Activated gamma-delta T cell (primary cell): ENCODE measurements around the gene GRAMD1A.
"Not testable (repeated sequence)": the region's sequence is repeated elsewhere in the genome, so short reads cannot be mapped to it uniquely, and the experiment has no call there.

Source experiments
- DNase-seq: peaks from one replicate; lab custom pipeline; 2025; lab: John Stamatoyannopoulos, UW

Gene GRAMD1A

DNA sequence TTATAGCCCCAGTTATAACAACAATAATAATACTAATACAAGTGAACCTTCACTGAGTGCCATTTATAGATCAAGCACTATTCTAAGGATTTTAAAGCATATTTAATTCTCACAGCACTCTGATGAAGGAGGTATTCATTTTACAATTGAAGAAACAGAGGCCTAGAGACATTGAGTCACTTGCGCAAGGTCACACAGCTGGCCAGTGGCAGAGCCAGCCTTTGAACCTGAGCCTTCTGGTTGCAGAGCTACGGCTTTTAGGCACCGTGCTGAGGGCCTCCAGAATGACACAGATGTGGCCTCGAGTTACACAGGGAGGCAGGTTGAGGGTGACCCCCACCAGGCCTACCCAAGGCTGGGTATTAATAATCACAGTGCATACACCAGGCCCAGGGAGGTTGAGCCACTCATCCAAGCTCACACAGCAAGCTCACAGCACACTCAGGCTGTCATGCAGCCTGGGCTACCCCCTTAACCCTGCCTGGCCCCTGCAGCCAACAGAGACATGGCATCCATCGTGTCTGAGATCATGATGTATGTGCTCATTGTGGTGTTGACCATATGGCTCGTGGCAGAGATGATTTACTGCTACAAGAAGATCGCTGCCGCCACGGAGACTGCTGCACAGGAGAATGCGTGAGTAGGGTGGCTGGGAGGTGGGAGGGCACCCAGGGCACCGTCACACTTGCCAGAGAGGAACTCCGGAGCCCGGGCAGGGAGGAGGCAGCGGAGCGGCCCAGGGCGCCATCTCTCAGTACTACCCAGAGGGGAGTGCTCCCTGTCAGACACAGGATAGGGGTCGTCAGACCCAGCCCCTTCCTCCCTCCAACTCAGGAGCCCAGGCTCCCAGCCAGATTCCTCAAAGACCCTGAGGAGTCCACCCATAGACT is 38.7 kb downstream of the GRAMD1A start:
- DNase-seq, result no peak

GRCh38 chr19:35039881-35040825 is 40.0 kb downstream of the GRAMD1A start:
- DNase-seq, result no peak

DNA sequence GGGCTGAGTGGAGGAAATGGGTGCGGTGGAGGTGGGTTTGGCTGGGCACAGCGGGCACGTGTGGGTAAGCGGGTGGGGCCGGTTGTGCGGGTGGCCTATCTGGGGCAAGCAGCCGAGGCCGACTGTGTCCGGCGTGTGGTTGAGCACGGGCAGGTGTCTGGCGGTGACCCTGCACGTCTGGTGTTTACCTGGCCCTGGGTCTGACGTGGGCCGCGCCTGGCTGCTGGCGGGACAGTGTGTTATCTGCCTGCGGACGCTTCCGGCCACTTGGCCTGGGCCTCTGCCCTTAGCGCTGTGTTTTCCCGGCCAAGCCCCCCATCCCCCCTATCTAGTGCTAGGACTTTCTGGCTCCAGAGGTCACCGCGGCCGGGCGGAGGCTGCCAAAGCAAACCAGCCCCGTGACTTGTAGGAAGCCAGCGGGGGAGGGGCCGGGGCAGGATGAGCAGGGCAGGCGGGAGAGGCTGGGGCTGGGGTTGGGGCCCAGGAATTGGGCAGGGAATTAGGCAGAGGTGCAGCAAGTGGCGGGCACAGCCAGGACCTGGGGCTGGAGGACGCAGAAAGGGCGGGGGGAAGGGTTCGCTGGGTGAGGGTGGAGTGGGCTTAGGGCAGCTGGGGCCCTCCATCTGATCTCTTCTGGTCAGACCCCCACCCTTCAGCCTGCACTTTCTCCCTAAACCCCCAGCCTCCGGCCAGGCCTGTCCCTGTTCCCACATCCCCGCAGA is 40.9 kb downstream of the GRAMD1A start:
- DNase-seq, result no peak

DNA sequence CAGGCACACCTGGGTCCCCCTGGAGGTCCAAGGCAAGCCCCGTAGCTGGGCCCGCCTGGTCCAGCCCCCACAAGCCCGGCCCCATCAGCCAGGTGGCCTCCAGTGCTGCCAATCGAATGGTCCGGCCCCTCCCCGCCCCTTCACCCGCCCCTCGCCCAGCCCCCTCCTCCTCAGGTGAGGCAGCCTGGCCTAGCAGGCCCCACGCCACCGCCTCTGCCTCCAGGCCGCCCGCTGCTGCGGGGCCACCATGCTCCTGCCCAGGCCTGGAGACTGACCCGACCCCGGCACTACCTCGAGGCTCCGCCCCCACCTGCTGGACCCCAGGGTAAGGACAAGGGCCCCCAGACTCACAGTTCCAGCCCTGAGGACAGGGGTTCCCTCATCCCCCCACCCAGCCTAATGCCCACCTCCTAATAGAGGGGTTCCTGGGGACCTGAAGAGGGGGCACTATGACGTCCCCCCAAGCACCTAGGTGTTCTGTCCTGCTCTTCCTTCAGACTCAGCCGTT is 41.5 kb downstream of the GRAMD1A start, which contains the start of gene HPN:
HPN (plus strand) TSS at position 174 of the 508 bp plus-strand sequence. CDS start 786 bp downstream, outside the sequence.
- DNase-seq, result no peak

- no peak for DNase-seq
These were observed 42.1 kb downstream of the GRAMD1A start for GRCh38 chr19:35042056-35042730.

GRCh38 chr19:35042954-35043604 is 43.0 kb downstream of the GRAMD1A start:
- DNase-seq, result no peak

DNA sequence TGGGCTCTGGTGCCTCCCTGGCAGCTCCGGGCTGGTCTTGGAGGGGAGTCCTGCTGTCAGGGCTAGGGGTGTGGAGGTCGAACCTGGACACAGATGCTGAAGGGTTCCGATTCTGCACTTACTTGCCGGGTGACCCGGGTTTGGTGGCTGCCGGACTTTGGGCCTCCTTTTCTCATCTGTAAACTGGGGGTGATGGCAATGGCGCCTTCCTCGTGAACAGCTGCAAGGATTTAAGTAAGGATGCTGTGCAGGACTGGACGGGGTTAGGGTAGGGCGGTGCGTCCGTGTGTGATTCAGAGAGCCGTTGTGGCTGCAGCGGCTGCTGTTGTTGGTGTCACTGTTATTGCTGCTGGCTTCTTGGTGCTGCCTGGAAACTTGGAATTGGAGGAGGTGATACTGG is 43.8 kb downstream of the GRAMD1A start:
- DNase-seq, result no peak

DNA sequence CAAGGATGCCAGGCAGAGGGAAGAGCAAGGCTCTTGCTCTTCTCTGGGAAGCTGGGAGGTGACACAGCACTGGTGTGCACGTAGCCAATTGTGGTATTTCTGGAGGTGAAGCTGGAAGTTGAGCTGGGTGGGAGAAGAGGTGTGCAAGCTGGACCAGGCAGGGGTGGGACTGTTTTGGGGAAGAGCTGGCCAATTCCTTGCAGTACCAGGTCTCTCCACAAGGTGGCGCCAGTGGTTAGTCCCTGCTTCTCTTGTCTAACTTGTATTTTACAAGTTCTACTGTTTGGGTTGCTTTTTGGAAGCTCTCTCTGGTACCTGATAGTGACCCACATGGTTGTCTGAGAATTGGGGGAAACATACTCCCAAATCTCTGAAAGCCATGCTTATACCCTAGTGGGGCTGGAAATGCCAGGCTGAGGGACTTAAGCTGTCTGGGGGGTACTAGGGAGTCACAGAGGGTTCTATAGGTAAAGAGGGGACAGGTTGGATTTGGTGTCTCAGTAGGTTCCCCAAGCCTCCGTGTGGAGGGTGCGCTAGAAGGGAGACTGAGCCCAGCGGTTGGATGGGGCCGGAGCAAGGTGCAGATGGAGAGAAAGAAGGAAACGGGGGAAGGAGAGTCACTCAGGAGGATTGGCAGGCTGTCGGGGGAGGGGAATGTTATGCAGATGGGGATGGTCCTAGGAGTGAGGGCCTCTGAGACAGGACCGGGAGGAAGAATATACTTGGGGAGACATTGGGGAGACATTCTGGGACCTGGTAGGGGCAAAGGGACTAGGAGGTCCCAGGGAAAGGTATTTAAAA is 44.4 kb downstream of the GRAMD1A start:
- DNase-seq, result no peak

DNA sequence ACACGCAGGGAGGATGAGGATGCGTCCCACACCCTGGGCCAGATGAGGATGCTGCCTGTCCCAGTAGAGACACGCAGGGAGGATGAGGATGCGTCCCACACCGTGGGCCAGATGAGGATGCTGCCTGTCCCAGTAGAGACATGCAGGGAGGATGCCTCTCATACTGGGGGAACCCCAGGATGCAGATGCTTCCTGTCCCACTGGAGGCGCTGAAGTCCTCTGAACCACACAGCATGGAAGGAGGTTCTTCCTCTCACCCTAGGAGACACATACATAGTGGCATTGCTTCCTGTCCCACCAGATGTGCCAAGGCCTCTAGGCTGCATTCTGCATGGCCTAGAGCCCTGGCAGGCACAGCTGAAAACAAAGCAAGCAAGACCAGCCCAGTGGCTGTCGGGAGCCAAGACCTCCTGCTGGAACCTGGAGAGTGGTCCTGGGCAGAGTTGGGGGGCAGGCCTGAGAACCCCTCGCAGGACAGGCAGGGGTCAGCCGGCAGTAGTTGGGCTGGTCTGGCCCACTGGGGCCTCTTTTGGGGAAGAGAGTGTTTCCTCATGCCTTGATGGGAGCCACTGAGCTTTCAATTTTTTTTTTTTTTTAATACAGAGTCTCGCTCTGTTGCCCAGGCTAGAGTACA is 45.7 kb downstream of the GRAMD1A start:
- DNase-seq, result no peak

- DNase-seq, result no peak
These were observed 46.3 kb downstream of the GRAMD1A start for GRCh38 chr19:35046461-35046860.

GRCh38 chr19:35048911-35049411 is 48.8 kb downstream of the GRAMD1A start:
- DNase-seq, result no peak

DNA sequence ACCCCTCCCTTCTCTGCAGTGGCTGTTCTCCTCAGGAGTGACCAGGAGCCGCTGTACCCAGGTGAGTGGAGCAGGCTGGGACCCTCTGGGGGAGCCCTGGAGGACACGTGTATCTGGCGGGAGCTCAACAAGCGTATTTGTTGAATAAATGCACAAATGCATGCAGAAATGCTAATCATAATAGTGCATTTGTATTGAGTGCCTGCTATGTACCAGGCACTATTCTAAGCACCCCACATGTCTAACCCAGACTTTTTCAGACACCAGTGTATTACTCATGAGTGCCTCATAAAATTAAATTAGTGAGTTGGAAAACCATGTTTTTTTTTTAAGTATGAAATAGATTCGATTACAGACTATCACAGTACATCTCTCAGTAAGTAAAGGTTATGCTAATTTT is 49.3 kb downstream of the GRAMD1A start:
- no peak for DNase-seq

GRCh38 chr19:35050662-35051061 is 50.5 kb downstream of the GRAMD1A start:
- not testable (repeated sequence) for DNase-seq

GRCh38 chr19:35051268-35051667 is 51.1 kb downstream of the GRAMD1A start:
- DNase-seq, result not testable (repeated sequence)

- DNase-seq, result no peak
These were observed 51.7 kb downstream of the GRAMD1A start for GRCh38 chr19:35051796-35052195.

GRCh38 chr19:35052599-35053190 is 52.6 kb downstream of the GRAMD1A start:
- no peak for DNase-seq

- no peak for DNase-seq
These were observed 53.7 kb downstream of the GRAMD1A start for GRCh38 chr19:35053667-35054293.

GRCh38 chr19:35054626-35055025 is 54.5 kb downstream of the GRAMD1A start:
- DNase-seq, result no peak
